ENCODE data around the gene TMEM126B.
"Not testable (repeated sequence)": the region's sequence is repeated elsewhere in the genome, so short reads cannot be mapped to it uniquely, and the experiment has no call there.

The TMEM126B gene
- 16.7 reads per million, percentile 43 among the genes with 10 or more reads in this experiment for total RNA-seq

- DNase-seq = peak; percentile 96
Measured at GRCh38 chr11:85627998-85628770, at the start of gene TMEM126B. TMEM126B (plus strand) TSS chr11:85628593; CDS start chr11:85628608, 15 bp downstream.

GRCh38 chr11:85582111-85582510, 46.3 kb upstream of the TMEM126B start:
- no peak for DNase-seq

- no peak for DNase-seq
Measured at GRCh38 chr11:85589373-85589772, 39.0 kb upstream of the TMEM126B start.

GRCh38 chr11:85590848-85591483, 37.4 kb upstream of the TMEM126B start:
- no peak for DNase-seq

GRCh38 chr11:85595285-85595884, 33.0 kb upstream of the TMEM126B start:
- DNase-seq = no peak

- DNase-seq = no peak
Measured at GRCh38 chr11:85596886-85597285, 31.5 kb upstream of the TMEM126B start.

- no peak for DNase-seq
Measured at GRCh38 chr11:85599083-85599482, 29.3 kb upstream of the TMEM126B start.

GRCh38 chr11:85602526-85603213, 25.7 kb upstream of the TMEM126B start:
- no peak for DNase-seq

GRCh38 chr11:85603220-85603619, 25.2 kb upstream of the TMEM126B start:
- no peak for DNase-seq

GRCh38 chr11:85606237-85606636, 22.2 kb upstream of the TMEM126B start:
- not testable (repeated sequence) for DNase-seq

- DNase-seq = not testable (repeated sequence)
Measured at GRCh38 chr11:85608621-85609020, 19.8 kb upstream of the TMEM126B start.

- DNase-seq = not testable (repeated sequence)
Measured at GRCh38 chr11:85609286-85609685, 19.1 kb upstream of the TMEM126B start.

GRCh38 chr11:85611643-85612042, 16.8 kb upstream of the TMEM126B start:
- DNase-seq = not testable (repeated sequence)

GRCh38 chr11:85619499-85619898, 8.9 kb upstream of the TMEM126B start:
- no peak for DNase-seq

GRCh38 chr11:85620256-85620655, 8.1 kb upstream of the TMEM126B start:
- DNase-seq = no peak

GRCh38 chr11:85626496-85626895, 1.9 kb upstream of the TMEM126B start:
- no peak for DNase-seq

GRCh38 chr11:85627332-85627997, 928 bp upstream of the TMEM126B start, which contains the start of gene DLG2:
DLG2 (minus strand) TSS chr11:85627344.
- no peak for DNase-seq

GRCh38 chr11:85628771-85629341, 463 bp downstream of the TMEM126B start:
- DNase-seq = no peak

- DNase-seq = no peak
Measured at GRCh38 chr11:85634747-85635146, 6.4 kb downstream of the TMEM126B start.

- no peak for DNase-seq
Measured at GRCh38 chr11:85643191-85643614, 14.8 kb downstream of the TMEM126B start.

GRCh38 chr11:85647078-85647477, 18.7 kb downstream of the TMEM126B start:
- no peak for DNase-seq

Measured in effector CD4-positive, alpha-beta T cell (primary cell).